HEK293T (cell line): ENCODE measurements around the gene NTSR1.

ENCODE experiments used
- BHLHE40 ChIP-seq: fragments of 450-650 bp; IDR thresholded peaks from 2 replicates; pipeline ENCODE4 v1.6.1; 2016; ENCODE audit warnings: mild to moderate bottlenecking, moderate library complexity, borderline replicate concordance
- HDGF ChIP-seq: fragments of 450-650 bp; IDR thresholded peaks from 2 replicates; pipeline ENCODE4 v1.6.1; 2017; ENCODE audit warnings: antibody characterized with exemption, borderline replicate concordance
- SP1 ChIP-seq: fragments of 450-650 bp; IDR thresholded peaks from 2 replicates; pipeline ENCODE4 v1.6.1; 2017
- TARDBP ChIP-seq: fragments of 450-650 bp; IDR thresholded peaks from 2 replicates; pipeline ENCODE4 v1.6.1; 2016

GRCh38 chr20:62730481-62730880 lies 21.8 kb downstream of the NTSR1 start:
- TF ChIP-seq TARDBP: no peak
- no peak for TF ChIP-seq BHLHE40
- no peak for TF ChIP-seq HDGF
- no peak for TF ChIP-seq SP1
